GM12872 (cell line): ENCODE measurements around the gene C11orf16.

Experiments
- TF ChIP-seq, protein P1 (sequence below): IDR thresholded peaks from 3 replicates; pipeline ENCODE4 v1.5.1; 2011; ENCODE audit warnings: low read depth, mild to moderate bottlenecking, low read length, moderate library complexity; ENCODE audit not compliant: insufficient read depth

Gene C11orf16

DNA sequence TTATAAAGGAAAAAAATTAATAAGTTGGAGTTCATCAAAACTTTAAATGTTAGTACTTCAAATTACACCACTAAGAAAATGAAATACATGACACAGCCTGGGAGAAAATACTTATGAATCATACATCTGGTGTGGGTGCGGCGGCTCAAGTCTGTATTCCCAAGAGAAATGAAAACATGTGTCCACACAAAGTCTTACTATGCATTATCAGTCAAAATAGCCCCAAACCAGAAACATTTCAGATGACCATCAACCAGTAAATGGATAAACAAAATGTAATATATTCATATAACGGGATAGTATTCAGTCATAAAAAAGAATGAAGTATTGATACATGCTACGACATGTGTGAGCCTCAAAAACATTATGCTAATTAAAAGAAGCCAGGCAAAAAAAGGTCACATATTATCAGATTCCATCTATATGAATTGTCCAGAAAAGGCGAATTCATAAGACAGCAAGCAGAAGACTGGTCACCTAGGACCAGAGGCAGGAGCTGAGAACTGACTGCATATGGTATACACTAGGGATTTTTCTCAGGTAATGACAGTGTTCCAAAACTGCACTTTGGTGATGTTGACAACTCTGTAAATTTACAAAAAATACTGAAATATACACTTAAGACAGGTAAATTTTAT is 27.1 kb downstream of the C11orf16 start:
- TF ChIP-seq, protein P1, sequence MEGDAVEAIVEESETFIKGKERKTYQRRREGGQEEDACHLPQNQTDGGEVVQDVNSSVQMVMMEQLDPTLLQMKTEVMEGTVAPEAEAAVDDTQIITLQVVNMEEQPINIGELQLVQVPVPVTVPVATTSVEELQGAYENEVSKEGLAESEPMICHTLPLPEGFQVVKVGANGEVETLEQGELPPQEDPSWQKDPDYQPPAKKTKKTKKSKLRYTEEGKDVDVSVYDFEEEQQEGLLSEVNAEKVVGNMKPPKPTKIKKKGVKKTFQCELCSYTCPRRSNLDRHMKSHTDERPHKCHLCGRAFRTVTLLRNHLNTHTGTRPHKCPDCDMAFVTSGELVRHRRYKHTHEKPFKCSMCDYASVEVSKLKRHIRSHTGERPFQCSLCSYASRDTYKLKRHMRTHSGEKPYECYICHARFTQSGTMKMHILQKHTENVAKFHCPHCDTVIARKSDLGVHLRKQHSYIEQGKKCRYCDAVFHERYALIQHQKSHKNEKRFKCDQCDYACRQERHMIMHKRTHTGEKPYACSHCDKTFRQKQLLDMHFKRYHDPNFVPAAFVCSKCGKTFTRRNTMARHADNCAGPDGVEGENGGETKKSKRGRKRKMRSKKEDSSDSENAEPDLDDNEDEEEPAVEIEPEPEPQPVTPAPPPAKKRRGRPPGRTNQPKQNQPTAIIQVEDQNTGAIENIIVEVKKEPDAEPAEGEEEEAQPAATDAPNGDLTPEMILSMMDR, result no peak

DNA sequence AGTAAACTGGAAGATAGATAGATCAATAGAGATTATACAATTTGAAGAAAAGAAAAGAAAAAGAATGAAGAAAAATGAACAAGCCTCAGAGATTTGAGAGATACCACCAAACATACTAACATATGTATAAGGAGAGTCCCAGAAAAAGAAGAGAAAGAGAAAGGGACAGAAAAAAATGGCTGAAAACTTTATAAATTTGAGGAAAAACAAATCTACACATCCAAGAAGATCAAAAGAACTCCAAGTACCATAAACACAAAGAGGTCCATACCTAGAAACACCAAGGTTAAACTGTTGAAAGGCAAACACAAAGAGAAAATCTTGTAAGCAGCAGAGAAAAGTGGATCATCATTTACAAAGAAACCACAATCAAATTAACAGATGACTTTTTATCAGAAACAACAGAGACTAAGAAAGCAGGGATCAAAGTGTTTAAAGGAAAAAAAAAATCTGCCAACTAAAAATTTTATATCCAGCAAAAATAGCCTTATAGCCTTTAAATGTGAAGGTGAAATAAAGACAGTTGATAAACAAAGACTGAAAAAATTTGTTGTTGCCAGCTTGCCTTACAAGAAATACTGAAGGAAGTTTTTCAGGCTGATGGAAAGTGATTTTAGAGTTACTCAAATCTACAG is 33.5 kb downstream of the C11orf16 start:
- TF ChIP-seq, protein P1, result no peak

DNA sequence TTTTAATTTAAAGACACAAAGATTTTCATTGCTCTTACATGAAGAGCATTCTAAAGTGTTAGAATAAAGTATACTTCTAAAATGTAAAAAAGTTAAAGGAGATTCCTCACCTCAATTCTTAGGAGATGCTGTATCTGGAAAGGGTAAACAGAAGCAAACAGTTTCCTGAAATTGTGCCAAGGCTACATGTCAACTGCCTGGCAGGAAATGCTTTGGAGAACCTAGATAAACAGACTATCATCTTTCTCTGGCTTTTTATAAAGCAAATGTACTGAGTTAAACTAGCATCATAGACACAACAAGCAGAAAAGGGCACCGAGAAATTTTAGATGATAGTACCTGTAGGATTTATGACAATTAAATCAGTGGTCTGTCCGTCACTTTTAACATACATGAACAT is 46.4 kb downstream of the C11orf16 start:
- TF ChIP-seq, protein P1, result no peak

DNA sequence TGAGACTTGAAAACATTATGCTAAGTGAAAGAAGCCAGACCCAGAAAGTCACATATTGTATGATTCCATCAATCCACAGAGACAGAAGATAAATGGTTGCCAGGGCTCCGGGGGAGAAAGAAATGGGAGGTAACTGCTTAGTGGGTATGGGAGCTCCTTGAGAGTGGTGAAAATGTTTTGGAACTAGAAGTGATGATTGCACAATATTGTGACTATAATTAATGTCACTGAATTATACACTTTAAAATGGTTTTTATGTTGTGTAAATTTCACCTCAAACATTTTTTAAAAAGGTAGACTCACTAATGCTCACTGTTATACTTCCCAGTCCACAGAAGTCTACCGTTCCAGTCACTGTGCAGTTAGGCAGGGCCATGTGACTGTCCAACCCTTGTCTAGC is 54.0 kb downstream of the C11orf16 start:
- TF ChIP-seq, protein P1, result no peak

DNA sequence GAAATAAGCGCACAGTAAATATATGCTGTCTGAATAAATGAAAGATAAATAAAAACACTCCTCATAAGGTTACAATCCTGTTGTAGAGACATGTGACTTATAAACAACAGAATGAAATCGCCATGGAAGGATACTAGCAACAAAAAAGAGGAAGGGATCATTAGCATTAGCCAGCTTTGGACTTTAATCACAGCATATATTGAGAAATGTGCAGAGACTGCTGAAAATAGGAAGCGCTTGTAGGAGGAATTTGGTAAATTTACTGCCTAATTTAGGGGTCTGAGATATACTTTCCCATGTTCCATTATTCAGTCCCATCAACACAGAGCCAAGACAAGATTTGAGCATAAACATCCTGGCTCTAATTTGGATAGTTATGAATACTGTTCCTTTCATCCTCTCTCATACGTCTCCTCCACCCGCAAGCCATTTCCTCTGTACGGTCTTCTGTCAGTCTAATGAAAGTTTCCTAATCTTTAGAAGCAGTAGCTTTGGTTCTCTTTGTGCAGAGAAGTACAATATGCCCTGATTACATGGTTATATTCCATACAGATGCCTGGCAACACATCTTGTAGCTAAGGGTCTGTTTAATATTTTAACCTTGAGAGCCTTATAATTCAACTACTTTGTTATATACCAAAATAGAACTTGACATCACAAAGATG is 58.9 kb downstream of the C11orf16 start:
- TF ChIP-seq, protein P1, result no peak

DNA sequence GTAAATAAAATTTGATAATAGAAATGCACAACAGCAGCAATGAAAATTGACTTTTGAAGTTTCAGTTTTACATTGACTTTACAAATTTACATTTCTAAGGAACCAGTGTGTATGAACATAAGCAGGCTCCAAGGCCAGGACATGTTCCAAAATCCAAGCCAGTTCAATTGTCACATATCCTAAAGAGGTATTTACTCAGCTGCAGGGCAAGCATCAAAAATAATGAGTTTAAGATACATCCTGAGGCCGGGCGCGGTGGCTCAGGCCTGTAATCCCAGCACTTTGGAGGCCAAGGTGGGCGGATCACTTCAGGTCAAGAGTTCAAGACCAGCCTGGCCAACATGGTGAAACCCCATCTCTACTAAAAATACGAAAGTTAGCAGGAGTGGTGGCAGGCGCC is 60.8 kb downstream of the C11orf16 start:
- TF ChIP-seq, protein P1, result no peak

DNA sequence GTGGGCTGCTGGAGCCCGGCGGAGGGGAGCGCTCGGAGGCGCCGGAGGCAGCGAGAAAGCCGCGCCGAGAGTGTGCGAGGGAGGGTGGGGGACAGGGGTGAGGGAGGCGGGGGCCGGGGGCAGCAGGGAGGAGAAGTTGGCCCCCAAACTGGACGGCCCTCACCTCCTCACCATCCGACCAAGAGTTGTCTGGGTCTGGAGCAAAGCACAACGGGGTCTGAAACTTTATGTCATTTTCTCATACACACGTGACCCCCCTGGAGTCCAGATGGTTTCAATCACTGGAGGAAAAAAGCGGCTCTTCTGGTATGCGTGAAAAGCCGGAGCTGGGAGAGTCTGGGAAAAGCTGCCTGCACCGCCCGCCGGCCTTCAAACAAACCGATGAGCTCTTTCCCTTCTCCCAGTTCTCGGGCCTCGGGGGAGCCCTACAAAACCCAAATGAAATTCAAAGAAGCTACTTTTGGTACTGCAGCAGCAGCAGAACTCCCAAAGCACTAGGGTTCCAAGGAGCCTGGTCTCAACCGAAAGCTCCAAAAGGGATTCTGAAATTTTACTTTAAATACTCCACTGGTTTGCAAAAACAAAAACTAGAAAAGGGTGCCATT is 61.5 kb downstream of the C11orf16 start:
- TF ChIP-seq, protein P1, result no peak
